Chondrocyte (in vitro differentiated cells): Measurements from ENCODE around the gene HIBCH. TPM values are rescaled to one million over a fixed set of nuclear protein-coding genes. Genes with fewer than 3 reads are reported as not detected.
"Not testable (repeated sequence)": the region's sequence is repeated elsewhere in the genome, so short reads cannot be mapped to it uniquely, and the experiment has no call there.

Experiments
- DNase-seq: peaks from one replicate; pipeline ENCODE4 v3.0.0; 2021; ENCODE audit warnings: mixed read lengths, low spot score
- H3K27ac Mint-ChIP-seq: one replicate; pipeline ENCODE4 v1.8.0; 2021; ENCODE audit warnings: mild to moderate bottlenecking, moderate library complexity, mixed read lengths; ENCODE audit not compliant: unreplicated experiment
- H3K27me3 Mint-ChIP-seq: 2 replicates; pipeline ENCODE4 v1.8.0; 2021; ENCODE audit warnings: low read depth, mixed read lengths
- H3K36me3 Mint-ChIP-seq: 2 replicates; pipeline ENCODE4 v1.8.0; 2021; ENCODE audit warnings: low read depth, mixed read lengths
- H3K4me1 Mint-ChIP-seq: 2 replicates; pipeline ENCODE4 v1.8.0; 2021; ENCODE audit warnings: low read depth, mild to moderate bottlenecking, mixed read lengths
- H3K4me3 Mint-ChIP-seq: one replicate; pipeline ENCODE4 v1.8.0; 2021; ENCODE audit warnings: mild to moderate bottlenecking, moderate library complexity, mixed read lengths; ENCODE audit not compliant: unreplicated experiment
- H3K9me3 Mint-ChIP-seq: 2 replicates; pipeline ENCODE4 v1.8.0; 2021; ENCODE audit warnings: low read depth, mixed read lengths
- CTCF ChIP-seq: fragments of 200-600 bp; sonication (generic); IDR thresholded peaks from 2 replicates; pipeline ENCODE4 v1.5.0; 2021; ENCODE audit warnings: antibody characterized with exemption, mild to moderate bottlenecking, moderate library complexity
- total RNA-seq: library from RNA; stranded (reverse); gene quantifications from 3 replicates; pipeline ENCODE4 v1.2.1, GENCODE V29; 2021

The HIBCH gene
- total RNA-seq, 1 donor from 2014 or later: 19.1 TPM

GRCh38 chr2:190255676-190256075 lies 64.0 kb downstream of the HIBCH start:
- Mint-ChIP-seq H3K27me3 (no peaks in the 10 kb centered on the region), H3K4me1 (peaks cover 8% of the 10 kb centered on the region), H3K4me3 (no peak overlapping the region), H3K9me3 (peaks cover 15% of the 10 kb centered on the region), H3K27ac (no peak overlapping the region), H3K36me3 (peaks cover 23% of the 10 kb centered on the region)
- DNase-seq: no peak
- no peak for TF ChIP-seq CTCF

DNA sequence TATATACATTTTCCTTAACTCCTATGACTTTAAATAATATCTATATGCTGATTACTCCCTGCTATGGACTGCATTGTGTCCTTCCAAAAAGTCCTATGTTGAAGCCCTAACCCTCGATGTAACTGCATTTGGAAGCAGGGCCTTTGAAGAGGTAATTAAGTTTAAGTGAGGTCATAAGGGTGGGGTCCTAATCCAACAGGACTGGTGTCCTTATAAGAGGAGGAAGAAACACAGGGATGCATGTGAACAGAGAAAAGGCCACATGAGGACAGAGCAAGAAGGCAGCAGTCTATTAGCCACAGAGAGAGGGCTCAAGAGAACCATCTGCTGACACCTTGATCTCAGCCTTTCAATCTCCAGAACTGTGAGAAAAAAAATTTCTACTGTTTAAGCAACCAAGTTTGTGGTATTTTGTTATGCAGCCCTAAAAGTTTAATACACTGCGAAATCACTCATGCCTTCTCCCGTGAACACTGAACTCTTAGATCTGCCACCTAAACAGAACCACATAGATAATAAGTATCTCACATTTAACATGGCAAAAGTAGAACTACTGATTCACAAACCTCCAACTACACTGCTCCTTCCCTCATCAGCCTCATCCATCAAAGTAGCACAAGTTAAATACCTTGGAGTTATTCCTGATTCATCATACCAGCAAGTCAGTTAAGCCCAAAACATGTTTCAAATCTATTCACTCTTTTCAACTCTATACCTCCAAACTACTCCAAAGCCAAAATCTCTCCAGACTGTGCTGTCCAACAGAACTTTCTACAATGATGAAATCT lies 65.4 kb downstream of the HIBCH start:
- TF ChIP-seq CTCF: no peak
- Mint-ChIP-seq H3K27me3 (no peaks in the 10 kb centered on the region), H3K27ac (no peak overlapping the region), H3K36me3 (peaks cover 29% of the 10 kb centered on the region), H3K9me3 (peaks cover 15% of the 10 kb centered on the region), H3K4me1 (peaks cover 8% of the 10 kb centered on the region), H3K4me3 (no peak overlapping the region)
- no peak for DNase-seq

GRCh38 chr2:190250421-190250820 lies 69.2 kb downstream of the HIBCH start:
- H3K36me3 Mint-ChIP-seq: peaks cover 16% of the 10 kb centered on the region
- no peak overlapping the region for H3K27ac Mint-ChIP-seq
- DNase-seq: no peak
- H3K4me3 Mint-ChIP-seq: no peak overlapping the region
- no peaks in the 10 kb centered on the region for H3K27me3 Mint-ChIP-seq
- H3K4me1 Mint-ChIP-seq: no peaks in the 10 kb centered on the region
- TF ChIP-seq CTCF: no peak
- no peaks in the 10 kb centered on the region for H3K9me3 Mint-ChIP-seq

GRCh38 chr2:190235551-190236075 lies 84.0 kb downstream of the HIBCH start:
- Mint-ChIP-seq H3K27me3 (no peaks in the 10 kb centered on the region), H3K4me1 (no peaks in the 10 kb centered on the region), H3K27ac (no peak overlapping the region)

DNA sequence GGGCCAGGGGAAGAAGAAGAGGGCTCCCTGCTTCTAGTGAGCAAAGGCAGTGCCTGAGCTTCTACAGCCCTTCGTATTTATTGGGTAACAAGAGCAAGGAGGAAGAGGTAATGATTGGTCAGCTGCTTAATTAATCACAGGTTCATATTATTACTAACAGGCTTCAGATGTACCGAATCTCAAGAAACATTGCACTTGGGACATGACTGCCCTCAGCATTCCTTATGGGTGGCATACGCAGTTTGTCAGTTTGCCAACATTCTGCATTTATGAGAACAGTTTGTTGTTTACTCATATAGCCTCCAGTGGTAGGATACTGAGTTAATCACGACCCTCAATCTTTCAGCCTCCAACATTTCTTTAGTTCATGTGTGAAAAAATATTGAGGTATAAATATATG lies 84.5 kb downstream of the HIBCH start:
- Mint-ChIP-seq H3K9me3 (peaks cover 11% of the 10 kb centered on the region), H3K36me3 (peaks cover 18% of the 10 kb centered on the region), H3K27me3 (no peaks in the 10 kb centered on the region), H3K4me3 (no peak overlapping the region), H3K4me1 (no peaks in the 10 kb centered on the region), H3K27ac (no peak overlapping the region)
- TF ChIP-seq CTCF: no peak
- DNase-seq: no peak

More at GRCh38 chr2:190235551-190236075, 84.0 kb downstream of the HIBCH start:
- H3K36me3 Mint-ChIP-seq: peaks cover 23% of the 10 kb centered on the region
- no peak overlapping the region for H3K4me3 Mint-ChIP-seq
- no peak for TF ChIP-seq CTCF
- H3K9me3 Mint-ChIP-seq: peaks cover 16% of the 10 kb centered on the region
- DNase-seq: no peak

DNA sequence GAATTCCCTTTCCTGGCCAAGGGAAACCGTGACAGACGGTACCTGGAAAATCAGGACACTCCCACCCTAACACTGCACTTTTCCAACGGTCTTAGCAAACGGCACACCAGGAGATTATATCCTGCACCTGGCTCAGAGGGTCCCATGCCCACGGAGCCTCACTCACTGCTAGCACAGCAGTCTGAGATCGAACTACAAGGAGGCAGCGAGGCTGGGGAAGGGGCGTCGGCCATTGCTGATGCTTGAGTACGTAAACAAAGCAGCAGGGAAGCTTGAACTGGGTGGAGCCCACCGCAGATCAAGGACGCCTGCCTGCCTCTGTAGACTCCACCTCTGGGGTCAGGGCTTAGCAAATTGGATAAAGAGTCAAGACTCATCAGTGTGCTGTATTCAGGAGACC lies 95.6 kb downstream of the HIBCH start:
- Mint-ChIP-seq H3K9me3 (peaks cover 24% of the 10 kb centered on the region), H3K36me3 (peaks cover 38% of the 10 kb centered on the region)
- not testable (repeated sequence) for DNase-seq, H3K4me1 Mint-ChIP-seq, H3K27me3 Mint-ChIP-seq, H3K27ac Mint-ChIP-seq, H3K4me3 Mint-ChIP-seq

DNA sequence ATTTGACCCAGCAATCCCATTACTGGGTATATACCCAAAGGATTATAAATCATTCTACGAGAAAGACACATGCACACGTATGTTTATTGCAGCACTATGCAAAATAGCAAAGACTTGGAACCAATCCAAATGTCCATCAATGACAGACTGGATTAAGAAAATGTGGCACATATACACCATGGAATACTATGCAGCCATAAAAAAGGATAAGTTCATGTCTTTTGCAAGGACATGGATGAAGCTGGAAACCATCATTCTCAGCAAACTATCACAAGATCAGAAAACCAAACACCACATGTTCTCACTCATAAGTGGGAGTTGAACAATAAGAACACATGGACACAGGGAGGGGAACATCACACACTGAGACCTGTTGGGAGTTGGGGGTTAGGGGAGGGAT lies 96.9 kb downstream of the HIBCH start:
- H3K4me3 Mint-ChIP-seq, H3K4me1 Mint-ChIP-seq, H3K27me3 Mint-ChIP-seq, DNase-seq, H3K27ac Mint-ChIP-seq: not testable (repeated sequence)
- H3K9me3 Mint-ChIP-seq: peaks cover 23% of the 10 kb centered on the region
- H3K36me3 Mint-ChIP-seq: peaks cover 36% of the 10 kb centered on the region
